H9 (cell line): ENCODE data around the gene TJP3. TPM values are rescaled to one million over a fixed set of nuclear protein-coding genes. Genes with fewer than 3 reads are reported as not detected.

Source experiments
- DNase-seq: peaks from one replicate; pipeline ENCODE4 v3.0.0-alpha.2; 2017
- H2AFZ ChIP-seq: one replicate; pipeline ENCODE4 v1.6.1; 2013; ENCODE audit warnings: mild to moderate bottlenecking, low read length, control low read depth, moderate library complexity
- H2AK5ac ChIP-seq: 2 replicates; pipeline ENCODE4 v1.6.1; 2013; ENCODE audit warnings: low read length, control low read depth, mixed read lengths; ENCODE audit not compliant: insufficient read length
- H2BK120ac ChIP-seq: one replicate; pipeline ENCODE4 v1.6.1; 2013; ENCODE audit warnings: low read depth, mild to moderate bottlenecking, low read length, control low read depth, inconsistent platforms; ENCODE audit not compliant: poor library complexity, severe bottlenecking
- H2BK12ac ChIP-seq: 2 replicates; pipeline ENCODE4 v1.6.1; 2013; ENCODE audit warnings: low read length, control low read depth, mixed read lengths, low read depth; ENCODE audit not compliant: insufficient read length
- H2BK15ac ChIP-seq: 2 replicates; pipeline ENCODE4 v1.6.1; 2013; ENCODE audit warnings: low read depth, low read length, control low read depth
- H2BK20ac ChIP-seq: one replicate; pipeline ENCODE4 v1.6.1; 2013; ENCODE audit warnings: low read depth, mild to moderate bottlenecking, low read length, control low read depth, inconsistent platforms; ENCODE audit not compliant: poor library complexity, severe bottlenecking
- H2BK5ac ChIP-seq: 2 replicates; pipeline ENCODE4 v1.6.1; 2013; ENCODE audit warnings: low read length, control low read depth, mixed read lengths; ENCODE audit not compliant: insufficient read length
- H3K14ac ChIP-seq: 2 replicates; pipeline ENCODE4 v1.6.1; 2013; ENCODE audit warnings: low read length, control low read depth; ENCODE audit not compliant: insufficient read depth
- H3K18ac ChIP-seq: 2 replicates; pipeline ENCODE4 v1.6.1; 2013; ENCODE audit warnings: low read depth, mild to moderate bottlenecking, mixed read lengths, low read length, control low read depth; ENCODE audit not compliant: insufficient read length
- H3K23ac ChIP-seq: 2 replicates; pipeline ENCODE4 v1.6.1; 2013; ENCODE audit warnings: low read length, control low read depth, mixed read lengths, low read depth; ENCODE audit not compliant: insufficient read length
- H3K23me2 ChIP-seq: 2 replicates; pipeline ENCODE4 v1.6.1; 2013; ENCODE audit warnings: low read depth, mild to moderate bottlenecking, mixed read lengths, low read length, control low read depth; ENCODE audit not compliant: insufficient read length, poor library complexity, severe bottlenecking
- H3K27ac ChIP-seq: 2 replicates; pipeline ENCODE4 v1.5.1; 2013; ENCODE audit warnings: low read length, control low read depth, mixed read lengths, low read depth; ENCODE audit not compliant: insufficient read length
- H3K27me3 ChIP-seq: 2 replicates; pipeline ENCODE4 v1.6.1; 2013; ENCODE audit warnings: low read length, control low read depth, inconsistent platforms; ENCODE audit not compliant: insufficient read depth
- H3K4ac ChIP-seq: 2 replicates; pipeline ENCODE4 v1.6.1; 2013; ENCODE audit warnings: low read depth, mild to moderate bottlenecking, control low read depth, inconsistent platforms, low read length, moderate library complexity
- H3K4me1 ChIP-seq: 2 replicates; pipeline ENCODE4 v1.6.1; 2013; ENCODE audit warnings: low read length, control low read depth, inconsistent platforms; ENCODE audit not compliant: insufficient read depth
- H3K4me2 ChIP-seq: 2 replicates; pipeline ENCODE4 v1.6.1; 2013; ENCODE audit warnings: low read length, control low read depth, mixed read lengths; ENCODE audit not compliant: insufficient read length, insufficient read depth
- H3K56ac ChIP-seq: 2 replicates; pipeline ENCODE4 v1.6.1; 2013; ENCODE audit warnings: low read depth, mild to moderate bottlenecking, mixed read lengths, low read length, control low read depth; ENCODE audit not compliant: insufficient read length
- H3K79me1 ChIP-seq: 2 replicates; pipeline ENCODE4 v1.6.1; 2013; ENCODE audit warnings: low read depth, mild to moderate bottlenecking, moderate library complexity, low read length, control low read depth, inconsistent platforms; ENCODE audit not compliant: insufficient read depth, poor library complexity, severe bottlenecking
- H3K79me2 ChIP-seq: 2 replicates; pipeline ENCODE4 v1.6.1; 2013; ENCODE audit warnings: low read length, control low read depth, inconsistent platforms; ENCODE audit not compliant: insufficient read depth
- H3K9ac ChIP-seq: 2 replicates; pipeline ENCODE4 v1.6.1; 2013; ENCODE audit warnings: low read length, control low read depth, mixed read lengths; ENCODE audit not compliant: insufficient read length; ENCODE audit errors: extremely low read depth
- H3K9me3 ChIP-seq: one replicate; pipeline ENCODE4 v1.6.1; 2013; ENCODE audit warnings: low read depth, low read length, inconsistent platforms; ENCODE audit not compliant: control insufficient read depth
- H3T11ph ChIP-seq: one replicate; pipeline ENCODE4 v1.6.1; 2013; ENCODE audit warnings: mild to moderate bottlenecking, low read length, control low read depth, inconsistent platforms
- H4K20me1 ChIP-seq: one replicate; pipeline ENCODE4 v1.6.1; 2013; ENCODE audit not compliant: control insufficient read depth, insufficient read length, insufficient read depth
- H4K5ac ChIP-seq: 2 replicates; pipeline ENCODE4 v1.6.1; 2013; ENCODE audit warnings: low read depth, mild to moderate bottlenecking, mixed read lengths, low read length, control low read depth; ENCODE audit not compliant: insufficient read length
- H4K8ac ChIP-seq: replicated peaks from 2 replicates; pipeline ENCODE4 v1.6.1; 2013; ENCODE audit warnings: low read length, control low read depth, mixed read lengths, low read depth; ENCODE audit not compliant: insufficient read length
- H4K91ac ChIP-seq: 2 replicates; pipeline ENCODE4 v1.6.1; 2013; ENCODE audit warnings: low read depth, mild to moderate bottlenecking, moderate library complexity, mixed read lengths, low read length, control low read depth; ENCODE audit not compliant: insufficient read length
- H3K27ac Mint-ChIP-seq, 3 experiments: 2 replicates in 2 of 3; 3 replicates in 1 of 3; pipeline ENCODE4 v1.8.0; 2020 to 2021; ENCODE audit warnings: mixed read lengths in 3 of 3, mild to moderate bottlenecking in 1 of 3, moderate library complexity in 1 of 3
- H3K27me3 Mint-ChIP-seq: 2 replicates; pipeline ENCODE4 v1.8.0; 2021; ENCODE audit warnings: low read depth, mild to moderate bottlenecking, moderate library complexity, mixed read lengths
- H3K36me3 Mint-ChIP-seq, 3 experiments: 2 replicates in 2 of 3; 3 replicates in 1 of 3; pipeline ENCODE4 v1.8.0; 2020 to 2021; ENCODE audit warnings: low read depth in 3 of 3, mixed read lengths in 3 of 3; ENCODE audit not compliant: insufficient read depth in 1 of 3
- H3K4me1 Mint-ChIP-seq, 2 experiments: 2 replicates each; pipeline ENCODE4 v1.8.0; 2020; ENCODE audit warnings: mixed read lengths in 2 of 2
- H3K4me3 Mint-ChIP-seq, 2 experiments: 2 replicates in 1 of 2; 3 replicates in 1 of 2; pipeline ENCODE4 v1.8.0; 2020 to 2021; ENCODE audit warnings: mild to moderate bottlenecking in 2 of 2, mixed read lengths in 2 of 2, moderate library complexity in 1 of 2
- H3K9me3 Mint-ChIP-seq, 2 experiments: 2 replicates in 1 of 2; 3 replicates in 1 of 2; pipeline ENCODE4 v1.8.0; 2020; ENCODE audit warnings: mild to moderate bottlenecking in 2 of 2, mixed read lengths in 2 of 2, moderate library complexity in 1 of 2
- WGBS: extraction: QIAGEN DNeasy Blood & Tissue Kit; methylation state at CpG from one replicate; pipeline ENCODE4 v1.1.7; 2013; ENCODE audit warnings: missing lambda C conversion rate, low lambda C conversion rate, mixed read lengths; ENCODE audit not compliant: insufficient read length; ENCODE audit errors: extremely low coverage; 5-methylcytosine and 5-hydroxymethylcytosine counted together
- total RNA-seq: library from RNA; stranded (reverse); gene quantifications from 2 replicates; pipeline ENCODE4 v1.2.1, GENCODE V29; 2021
- TF ChIP-seq, protein P1 (sequence below): fragments of 200-600 bp; sonication (generic); conservative IDR thresholded peaks from 3 replicates; pipeline ENCODE4 v1.8.0; 2021; ENCODE audit warnings: antibody characterized with exemption, mild to moderate bottlenecking

The TJP3 gene
- total RNA-seq, 1 experiment from 2014 or later = 27.3 TPM

DNA sequence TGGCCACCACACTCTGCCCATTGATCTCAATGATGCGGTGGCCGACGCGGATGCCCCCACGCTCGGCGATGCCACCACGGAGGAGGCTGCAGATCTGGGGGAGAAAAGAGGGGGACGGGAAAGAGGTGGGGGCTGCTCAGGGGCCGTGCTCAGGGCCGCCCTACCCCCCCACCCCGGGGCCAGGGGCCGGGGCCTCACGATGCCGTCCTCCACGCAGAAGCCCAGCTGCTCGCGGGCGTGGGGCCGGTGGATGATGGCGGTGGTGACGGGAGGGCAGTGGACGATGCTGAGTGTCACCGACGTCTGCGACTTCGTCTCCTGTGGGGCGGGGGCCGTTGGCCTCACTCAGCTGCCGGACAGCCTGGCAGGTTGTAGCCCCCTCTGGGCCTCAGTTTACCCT lies 43.1 kb downstream of the TJP3 start:
- Mint-ChIP-seq H3K4me1 (no peaks in the 10 kb centered on the region), H3K27me3 (no peaks in the 10 kb centered on the region), H3K9me3 (no peaks in the 10 kb centered on the region), H3K27ac (no peak overlapping the region), H3K36me3 (peaks cover 4 to 32% (median 27%) of the 10 kb centered on the region in 3 experiments; a peak in 6 of 7 replicates), H3K4me3 (no peak overlapping the region)
- Histone ChIP-seq H4K8ac (no peak overlapping the region), H3T11ph (no peak overlapping the region), H2BK5ac (no peak overlapping the region), H3K79me2 (no peaks in the 10 kb centered on the region), H2AK5ac (no peak overlapping the region), H3K18ac (no peak overlapping the region), H3K56ac (no peak overlapping the region), H3K9me3 (no peaks in the 10 kb centered on the region), H4K91ac (no peak overlapping the region), H2BK120ac (no peak overlapping the region), H3K27ac (no peak overlapping the region), H3K79me1 (no peaks in the 10 kb centered on the region), H3K27me3 (no peaks in the 10 kb centered on the region), H4K20me1 (no peaks in the 10 kb centered on the region), H3K23me2 (no peaks in the 10 kb centered on the region), H2BK12ac (no peak overlapping the region), H3K9ac (no peak overlapping the region), H3K4me1 (no peaks in the 10 kb centered on the region), H3K4ac (no peak overlapping the region), H3K14ac (no peak overlapping the region), H3K4me2 (no peak overlapping the region), H2BK15ac (no peak overlapping the region), H2AFZ (no peak overlapping the region), H4K5ac (no peak overlapping the region), H2BK20ac (no peak overlapping the region), H3K23ac (no peak overlapping the region)
- TF ChIP-seq, protein P1, sequence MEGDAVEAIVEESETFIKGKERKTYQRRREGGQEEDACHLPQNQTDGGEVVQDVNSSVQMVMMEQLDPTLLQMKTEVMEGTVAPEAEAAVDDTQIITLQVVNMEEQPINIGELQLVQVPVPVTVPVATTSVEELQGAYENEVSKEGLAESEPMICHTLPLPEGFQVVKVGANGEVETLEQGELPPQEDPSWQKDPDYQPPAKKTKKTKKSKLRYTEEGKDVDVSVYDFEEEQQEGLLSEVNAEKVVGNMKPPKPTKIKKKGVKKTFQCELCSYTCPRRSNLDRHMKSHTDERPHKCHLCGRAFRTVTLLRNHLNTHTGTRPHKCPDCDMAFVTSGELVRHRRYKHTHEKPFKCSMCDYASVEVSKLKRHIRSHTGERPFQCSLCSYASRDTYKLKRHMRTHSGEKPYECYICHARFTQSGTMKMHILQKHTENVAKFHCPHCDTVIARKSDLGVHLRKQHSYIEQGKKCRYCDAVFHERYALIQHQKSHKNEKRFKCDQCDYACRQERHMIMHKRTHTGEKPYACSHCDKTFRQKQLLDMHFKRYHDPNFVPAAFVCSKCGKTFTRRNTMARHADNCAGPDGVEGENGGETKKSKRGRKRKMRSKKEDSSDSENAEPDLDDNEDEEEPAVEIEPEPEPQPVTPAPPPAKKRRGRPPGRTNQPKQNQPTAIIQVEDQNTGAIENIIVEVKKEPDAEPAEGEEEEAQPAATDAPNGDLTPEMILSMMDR = no peak
- DNase-seq = no peak
- WGBS = no CpG with 5 or more reads among the region's 30 CpGs
